22Rv1 (cell line): Measurements from ENCODE around the gene STK17B.

Source experiments
- H3K27ac ChIP-seq: fragments of 450-650 bp; 2 replicates; pipeline ENCODE4 v1.5.1; 2017
- ZFX ChIP-seq: fragments of 450-650 bp; IDR thresholded peaks from 2 replicates; pipeline ENCODE4 v1.6.1; 2017; ENCODE audit warnings: antibody characterized with exemption, borderline replicate concordance
- TF ChIP-seq, protein P1 (sequence below): fragments of 450-650 bp; IDR thresholded peaks from 2 replicates; pipeline ENCODE4 v1.5.1; 2017; ENCODE audit warnings: mild to moderate bottlenecking

Gene STK17B

DNA sequence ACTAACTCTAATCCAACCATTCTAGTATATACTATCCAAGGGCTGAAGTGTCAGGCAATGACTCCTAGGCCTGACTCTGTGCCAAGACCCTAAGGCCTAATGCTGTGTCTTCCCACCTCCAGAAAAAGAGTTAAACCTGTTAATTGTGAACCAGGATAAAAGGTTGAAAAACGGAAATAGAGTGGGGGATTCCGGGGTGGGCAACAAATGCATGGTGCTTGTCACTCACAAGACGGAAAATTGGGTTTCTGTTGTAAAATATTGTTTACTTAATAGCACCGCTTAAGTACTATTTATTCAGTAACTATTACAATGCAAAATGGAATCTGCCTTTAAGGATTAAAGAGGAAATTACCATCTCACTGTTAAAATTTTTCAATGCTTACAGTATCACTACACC is 3.2 kb downstream of the STK17B start:
- TF ChIP-seq, protein P1, sequence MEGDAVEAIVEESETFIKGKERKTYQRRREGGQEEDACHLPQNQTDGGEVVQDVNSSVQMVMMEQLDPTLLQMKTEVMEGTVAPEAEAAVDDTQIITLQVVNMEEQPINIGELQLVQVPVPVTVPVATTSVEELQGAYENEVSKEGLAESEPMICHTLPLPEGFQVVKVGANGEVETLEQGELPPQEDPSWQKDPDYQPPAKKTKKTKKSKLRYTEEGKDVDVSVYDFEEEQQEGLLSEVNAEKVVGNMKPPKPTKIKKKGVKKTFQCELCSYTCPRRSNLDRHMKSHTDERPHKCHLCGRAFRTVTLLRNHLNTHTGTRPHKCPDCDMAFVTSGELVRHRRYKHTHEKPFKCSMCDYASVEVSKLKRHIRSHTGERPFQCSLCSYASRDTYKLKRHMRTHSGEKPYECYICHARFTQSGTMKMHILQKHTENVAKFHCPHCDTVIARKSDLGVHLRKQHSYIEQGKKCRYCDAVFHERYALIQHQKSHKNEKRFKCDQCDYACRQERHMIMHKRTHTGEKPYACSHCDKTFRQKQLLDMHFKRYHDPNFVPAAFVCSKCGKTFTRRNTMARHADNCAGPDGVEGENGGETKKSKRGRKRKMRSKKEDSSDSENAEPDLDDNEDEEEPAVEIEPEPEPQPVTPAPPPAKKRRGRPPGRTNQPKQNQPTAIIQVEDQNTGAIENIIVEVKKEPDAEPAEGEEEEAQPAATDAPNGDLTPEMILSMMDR, result no peak
- no peak for TF ChIP-seq ZFX
- H3K27ac ChIP-seq, result no peak overlapping the region

DNA sequence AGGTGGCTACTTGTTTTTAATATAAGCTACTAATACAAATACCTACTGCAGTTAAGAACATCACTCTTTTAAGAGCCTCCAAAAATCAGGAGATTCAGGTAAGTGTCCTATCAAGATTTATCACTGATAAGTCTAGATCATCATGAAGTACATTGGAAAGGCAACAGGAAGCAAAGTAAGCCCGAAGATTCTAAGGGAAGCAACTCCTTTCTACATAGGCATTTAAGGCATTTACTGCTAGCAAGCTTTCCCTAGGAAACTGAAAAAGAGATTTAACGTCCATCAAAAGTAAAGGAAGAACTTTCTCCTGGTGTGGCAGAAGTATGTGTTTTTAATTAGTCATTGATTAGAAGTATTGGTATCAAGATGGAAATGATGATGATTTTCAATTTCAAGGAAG is 3.7 kb downstream of the STK17B start:
- H3K27ac ChIP-seq, result no peak overlapping the region
- no peak for TF ChIP-seq ZFX
- TF ChIP-seq, protein P1, result no peak

DNA sequence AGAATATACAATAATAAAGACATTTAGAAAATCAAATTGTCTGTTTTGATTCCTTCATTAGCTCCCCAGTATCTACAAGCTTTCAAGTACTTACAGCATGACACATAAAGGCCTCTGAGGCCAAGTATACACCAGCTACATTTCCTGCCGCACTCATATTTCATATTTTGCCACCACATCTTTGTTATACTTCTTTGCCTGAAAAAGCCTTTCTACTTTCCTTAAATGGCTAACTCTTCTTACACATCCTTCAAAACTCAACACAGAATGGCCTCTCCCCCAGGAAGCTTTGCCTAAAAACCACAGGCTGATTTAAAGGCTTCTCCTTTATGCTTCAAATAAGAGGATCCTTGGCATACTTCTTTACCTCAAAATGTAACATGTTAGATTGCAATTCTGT is 4.5 kb downstream of the STK17B start:
- H3K27ac ChIP-seq, result no peak overlapping the region
- TF ChIP-seq ZFX, result no peak
- TF ChIP-seq, protein P1, result no peak

DNA sequence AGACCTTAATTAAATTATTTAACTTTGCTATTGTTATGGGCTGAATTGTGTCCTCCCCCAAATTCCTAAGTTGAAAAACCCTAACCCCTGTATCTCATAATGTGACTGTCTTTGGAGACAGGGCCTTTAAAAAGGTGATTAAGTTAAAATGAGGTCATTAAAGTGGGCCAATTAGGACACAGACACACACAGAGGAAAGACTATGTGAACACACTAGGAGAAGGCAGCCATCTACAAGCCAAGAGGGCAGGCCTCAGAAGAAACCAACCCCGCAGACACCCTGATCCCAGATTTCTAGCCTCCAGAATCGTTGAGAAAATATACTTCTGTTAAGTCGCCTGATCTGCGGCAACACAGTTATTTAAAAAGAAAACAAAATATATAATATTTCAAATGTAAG is 6.4 kb downstream of the STK17B start:
- TF ChIP-seq, protein P1, result no peak
- no peak for TF ChIP-seq ZFX
- no peak overlapping the region for H3K27ac ChIP-seq

DNA sequence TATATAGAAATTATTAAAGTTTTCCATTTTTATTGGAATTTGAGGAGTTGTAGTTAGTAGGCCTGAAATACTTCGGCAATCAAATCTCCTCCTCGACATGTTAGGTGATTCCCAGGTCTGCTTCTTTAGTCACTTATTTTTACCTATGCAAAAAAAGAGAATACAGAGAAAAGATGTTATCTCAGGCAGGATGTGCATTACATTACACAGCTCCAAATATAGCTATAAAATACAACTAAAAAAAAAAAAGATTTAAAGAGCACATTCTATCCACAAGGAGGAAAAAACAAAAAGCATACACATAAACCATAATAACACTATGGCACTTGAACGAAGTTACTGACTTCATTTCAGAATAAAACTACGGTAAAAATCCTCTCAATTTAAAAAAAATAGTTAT is 8.1 kb downstream of the STK17B start:
- TF ChIP-seq, protein P1, result no peak
- TF ChIP-seq ZFX, result no peak
- no peak overlapping the region for H3K27ac ChIP-seq

DNA sequence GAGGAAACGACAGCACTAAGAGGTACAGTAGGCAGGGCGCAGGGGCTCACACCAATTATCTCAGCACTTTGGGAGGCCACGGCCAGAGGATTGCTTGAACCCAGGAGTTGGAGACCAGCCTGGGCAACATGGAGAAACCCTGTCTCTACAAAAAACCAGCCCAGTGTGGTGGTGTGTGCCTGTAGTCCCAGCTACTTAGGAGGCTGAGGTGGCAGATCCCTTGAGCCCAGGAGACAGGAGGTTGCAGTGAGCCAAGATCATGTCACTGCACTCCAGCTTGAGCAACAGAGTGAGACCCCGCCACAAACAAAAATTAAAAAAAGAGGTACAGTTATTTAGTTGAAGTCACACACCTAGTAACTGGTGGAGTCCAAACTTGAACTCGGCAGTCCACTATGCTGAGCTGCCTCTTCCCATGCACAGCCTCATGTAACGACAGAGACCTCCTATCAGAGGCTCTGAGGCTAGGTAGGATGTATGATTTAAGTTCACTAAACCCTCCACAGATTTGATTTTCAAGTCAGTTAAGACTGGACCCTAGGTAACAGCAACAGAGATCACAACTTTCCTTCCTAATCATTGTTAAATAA is 8.7 kb downstream of the STK17B start:
- H3K27ac ChIP-seq, result no peak overlapping the region
- TF ChIP-seq ZFX, result no peak
- TF ChIP-seq, protein P1, result no peak

DNA sequence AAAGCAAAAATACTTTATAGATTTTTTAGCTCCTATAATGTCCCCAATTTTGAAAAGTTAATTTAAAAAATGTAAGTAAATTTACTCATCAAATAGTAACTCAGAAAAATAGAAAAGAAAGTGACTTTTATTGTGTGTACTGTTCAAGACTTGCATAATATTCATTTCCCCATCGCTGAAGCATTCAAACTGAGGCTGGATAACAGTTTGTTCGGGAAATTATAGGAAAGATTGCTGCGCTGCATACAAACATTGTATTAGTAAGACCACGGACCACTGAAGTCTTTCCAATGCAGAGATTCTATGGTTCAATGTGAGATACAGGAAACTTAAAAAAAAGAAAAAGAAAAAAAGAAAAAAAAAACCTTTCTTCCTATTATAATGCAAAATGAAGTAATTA is 10.4 kb downstream of the STK17B start:
- TF ChIP-seq ZFX, result no peak
- TF ChIP-seq, protein P1, result no peak
- no peak overlapping the region for H3K27ac ChIP-seq
